Stimulated activated CD8-positive, alpha-beta memory T cell treated with anti-CD3 and anti-CD28 coated beads, Interleukin-2, amount 100 ng/mL, for 48 hours (primary cell): Measurements from ENCODE around the gene LRRC18.

Source experiments
- DNase-seq, 2 donors: peaks; one replicate each; pipeline ENCODE4 v3.0.0-alpha.2; 2020; ENCODE audit warnings: low read depth in 2 of 2

LRRC18 gene

GRCh38 chr10:48880016-48880705, 59.5 kb downstream of the LRRC18 start:
- no peak for DNase-seq

DNA sequence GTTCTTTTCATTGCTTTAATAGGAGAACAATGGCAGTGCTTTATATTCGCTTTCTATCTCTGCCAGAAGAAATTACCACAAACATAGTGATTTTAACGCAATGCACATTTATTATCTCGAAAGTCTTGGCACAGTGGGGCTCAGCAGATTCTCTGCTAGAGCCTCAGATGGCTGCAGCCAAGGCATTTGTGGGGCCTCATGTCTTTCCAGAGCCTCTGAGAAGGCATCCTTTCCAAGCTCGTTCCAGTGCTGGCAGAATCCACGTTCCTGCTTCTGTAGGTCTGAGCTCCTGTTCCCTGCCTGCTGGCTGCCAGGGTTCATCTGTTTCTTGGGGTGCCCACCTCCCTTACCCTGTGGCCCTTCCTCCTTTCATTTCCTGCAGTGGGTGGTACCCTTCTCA, 60.2 kb downstream of the LRRC18 start:
- no peak for DNase-seq

GRCh38 chr10:48878091-48878490, 61.5 kb downstream of the LRRC18 start:
- DNase-seq, result no peak

DNA sequence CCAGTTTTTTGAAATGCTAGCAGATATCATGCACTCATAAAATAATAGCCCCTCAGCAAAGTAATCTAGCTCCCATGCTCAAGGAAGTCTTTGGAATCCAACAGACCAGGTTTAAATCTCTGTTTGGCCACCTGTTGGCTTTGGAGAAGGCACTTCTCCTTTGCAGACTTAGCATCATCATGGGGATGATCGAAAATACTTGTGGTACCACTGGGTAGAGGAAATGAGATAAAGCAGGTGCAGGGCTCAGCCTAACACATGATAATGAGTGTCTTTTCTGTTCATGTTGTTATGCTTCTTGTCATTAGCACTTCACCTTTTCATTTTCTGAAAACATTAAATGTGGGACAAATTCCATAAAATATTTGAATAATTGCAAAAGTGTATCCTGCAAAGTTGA, 67.4 kb downstream of the LRRC18 start:
- DNase-seq, result no peak
